Esophagus squamous epithelium (tissue), 4 donors: ENCODE results near the gene DNAH1.

ENCODE experiments used
- CTCF ChIP-seq, 6 experiments: fragments of 450-650 bp in 4 of 6; fragments of 200-600 bp in 2 of 6; sonication (generic) in 2 of 6; IDR thresholded peaks; one replicate each; pipeline ENCODE4 v1.5.1; 2016 to 2019; ENCODE audit warnings: antibody characterized with exemption in 6 of 6, mild to moderate bottlenecking in 4 of 6, moderate library complexity in 4 of 6
- POLR2A ChIP-seq, 4 donors: fragments of 450-650 bp; IDR thresholded peaks; one replicate each; pipeline ENCODE4 v1.6.1; 2017; ENCODE audit warnings: antibody characterized with exemption in 4 of 4, mild to moderate bottlenecking in 4 of 4, moderate library complexity in 3 of 4

GRCh38 chr3:52432225-52432624 is 116.1 kb downstream of the DNAH1 start:
- TF ChIP-seq CTCF (IDR thresholded peaks at IDR 0.05) (no peak), POLR2A (IDR thresholded peaks at IDR 0.05) (no peak)
